Eye (tissue), 1 donor: ENCODE results near the gene MAP3K14.
"Not testable (repeated sequence)": the region's sequence is repeated elsewhere in the genome, so short reads cannot be mapped to it uniquely, and the experiment has no call there.

Source experiments
- DNase-seq: peaks from one replicate; pipeline ENCODE4 v3.0.0-alpha.2; 2015

Gene MAP3K14

DNA sequence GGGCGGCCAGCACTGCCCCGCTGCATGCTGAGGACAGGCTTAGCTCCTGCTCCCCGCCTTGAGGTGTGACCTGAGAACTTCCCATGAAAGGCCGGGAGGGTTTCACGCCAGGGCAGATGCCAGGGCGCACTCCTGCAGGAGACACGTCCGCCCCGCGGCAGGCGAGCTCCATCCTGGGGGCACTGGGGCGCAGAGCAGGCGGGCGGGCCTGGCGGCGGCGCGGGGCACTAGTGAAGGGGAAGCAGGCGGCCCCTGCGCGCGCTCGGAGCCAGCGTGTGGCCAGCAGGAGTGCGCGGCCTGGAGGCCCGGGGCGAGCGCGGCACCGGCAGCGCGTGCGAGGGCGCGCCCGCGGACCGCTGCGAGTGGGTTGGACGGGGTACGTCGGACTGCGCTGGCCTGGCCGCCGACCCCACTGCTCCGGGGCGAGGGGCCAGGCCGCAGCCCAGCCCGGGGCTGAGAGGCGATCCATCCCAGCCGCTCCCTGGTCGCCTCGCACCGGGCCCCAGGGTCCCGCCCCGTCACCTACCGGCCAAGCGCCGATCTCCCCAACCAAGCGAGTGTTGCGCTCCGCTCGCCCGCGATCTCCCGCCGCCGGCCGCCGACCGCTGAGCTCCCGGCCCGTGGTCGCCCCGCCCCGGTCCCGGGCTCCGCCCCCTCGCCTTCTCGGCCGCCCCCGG, at the start of gene MAP3K14:
Gene MAP3K14, minus strand, starts transcription at position 587 of the 677 bp plus-strand sequence. CDS start 26,275 bp downstream, outside the sequence.
- DNase-seq, result peak; percentile 92

DNA sequence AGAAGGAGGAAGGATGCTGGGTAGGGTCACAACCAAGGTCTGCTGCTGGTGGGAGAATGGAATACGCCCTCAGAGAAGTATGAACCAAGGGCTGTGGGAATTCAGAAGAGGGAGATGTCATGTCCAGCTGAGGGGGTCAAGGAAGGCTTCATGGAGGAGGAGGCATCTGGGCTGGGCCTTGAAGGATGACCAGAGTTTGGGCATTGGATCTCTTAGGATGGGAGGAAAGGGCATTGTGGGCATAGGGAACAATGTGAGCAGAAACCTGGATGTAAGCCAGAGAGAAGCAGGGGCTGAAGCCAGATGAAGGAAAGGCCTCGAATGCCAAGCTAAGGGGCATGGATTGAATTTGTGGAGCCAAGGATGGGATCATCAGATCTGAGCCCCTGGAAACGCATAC, 49.2 kb upstream of the MAP3K14 start:
- DNase-seq, result no peak

DNA sequence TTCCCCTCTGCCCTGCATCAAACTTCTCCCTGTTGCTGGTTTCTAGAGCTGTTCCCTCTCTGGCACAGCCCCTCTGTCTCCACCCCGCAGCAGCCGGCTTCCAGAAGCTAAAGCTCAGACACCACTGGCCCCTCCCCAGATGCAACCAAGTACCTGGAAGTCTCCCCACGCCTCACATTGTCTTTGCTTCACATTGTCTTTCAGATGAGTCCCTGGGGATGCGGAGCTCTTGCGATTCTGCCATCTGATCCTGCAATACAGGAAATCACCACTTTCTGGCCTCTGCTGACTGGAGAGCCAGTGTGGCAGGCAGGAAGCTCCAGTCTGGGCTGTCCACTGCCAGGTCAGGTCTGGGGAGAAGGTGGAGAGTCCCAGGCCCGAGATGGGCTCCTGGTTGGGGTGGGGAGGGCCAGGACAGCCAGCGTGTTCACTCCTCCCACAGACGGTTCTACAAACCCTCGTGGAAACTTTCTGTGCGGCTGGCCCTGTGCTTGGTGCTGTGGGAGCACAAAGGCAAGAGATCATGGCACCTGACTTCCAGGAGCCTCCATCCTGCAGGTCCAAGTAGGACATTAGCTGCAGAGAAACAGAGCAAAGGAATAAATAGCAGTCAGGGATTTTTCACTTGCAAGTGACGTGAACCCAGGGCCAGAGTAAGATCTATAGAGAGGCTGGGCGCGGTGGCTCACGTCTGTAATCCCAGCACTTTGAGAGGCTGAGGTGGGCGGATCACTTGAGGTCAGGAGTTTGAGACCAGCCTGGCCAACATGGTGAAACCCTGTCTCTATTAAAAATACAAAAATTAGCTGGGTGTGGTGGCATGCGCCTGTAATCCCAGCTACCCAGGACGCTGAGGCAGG, 47.9 kb upstream of the MAP3K14 start:
- peak; percentile 24 for DNase-seq

DNA sequence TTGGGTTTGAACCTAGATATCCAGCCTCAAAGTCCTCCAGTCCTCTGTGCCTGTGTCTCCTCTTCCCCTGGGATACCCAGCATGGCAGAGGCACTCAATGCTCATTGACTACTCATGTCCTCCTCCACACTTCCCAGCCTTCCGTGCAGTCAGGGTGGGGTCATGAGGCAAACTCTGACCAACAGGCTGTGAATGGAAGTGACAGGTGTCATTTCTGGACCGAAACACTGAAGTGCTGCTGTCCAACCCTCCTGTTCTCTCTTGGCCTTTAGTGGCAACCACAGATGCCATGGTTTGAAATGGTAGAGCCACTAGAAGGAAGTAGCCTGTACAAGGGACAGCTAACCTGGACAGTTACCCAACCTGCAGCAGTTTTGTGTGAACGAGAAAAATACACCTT, 46.7 kb upstream of the MAP3K14 start:
- DNase-seq, result no peak

DNA sequence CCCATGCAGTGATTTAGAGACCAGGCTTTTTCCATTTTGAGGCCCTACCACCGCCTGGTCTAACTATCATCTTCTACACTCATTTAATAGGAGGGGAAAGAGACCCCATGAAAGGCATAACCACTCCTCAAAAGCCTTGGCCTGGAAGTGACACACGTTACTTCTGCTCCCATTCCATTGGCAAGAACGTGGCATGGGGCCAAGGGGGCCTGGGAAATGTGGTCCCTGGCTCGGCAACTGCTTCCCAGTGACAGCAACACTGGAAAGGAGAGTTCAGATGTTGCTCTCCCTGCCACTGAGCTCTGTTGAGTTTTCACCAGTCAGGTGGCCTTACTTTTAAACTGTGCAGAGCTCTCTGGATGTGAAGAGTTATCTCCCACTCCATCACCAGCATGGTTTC, 45.2 kb upstream of the MAP3K14 start:
- no peak for DNase-seq

DNA sequence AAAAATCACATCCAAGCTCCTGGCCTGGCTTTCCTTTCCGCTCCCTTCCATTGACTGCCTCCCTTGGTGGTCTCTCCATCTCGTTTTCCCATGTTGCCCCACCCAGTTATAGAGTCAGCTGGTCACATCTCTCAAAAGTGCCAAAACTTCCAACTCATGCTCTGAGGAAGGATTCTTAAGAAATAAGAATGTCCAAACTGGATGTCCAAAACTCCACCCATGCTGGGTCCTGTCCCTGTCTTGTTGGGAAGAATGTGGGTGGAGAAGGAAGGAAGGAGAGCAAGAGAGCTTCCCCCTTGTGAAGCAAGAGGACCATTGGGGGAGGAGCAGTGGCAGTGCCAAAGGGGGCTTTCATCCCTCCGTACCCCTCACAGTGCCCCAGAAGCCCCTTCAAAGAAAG, 44.6 kb upstream of the MAP3K14 start:
- no peak for DNase-seq

DNA sequence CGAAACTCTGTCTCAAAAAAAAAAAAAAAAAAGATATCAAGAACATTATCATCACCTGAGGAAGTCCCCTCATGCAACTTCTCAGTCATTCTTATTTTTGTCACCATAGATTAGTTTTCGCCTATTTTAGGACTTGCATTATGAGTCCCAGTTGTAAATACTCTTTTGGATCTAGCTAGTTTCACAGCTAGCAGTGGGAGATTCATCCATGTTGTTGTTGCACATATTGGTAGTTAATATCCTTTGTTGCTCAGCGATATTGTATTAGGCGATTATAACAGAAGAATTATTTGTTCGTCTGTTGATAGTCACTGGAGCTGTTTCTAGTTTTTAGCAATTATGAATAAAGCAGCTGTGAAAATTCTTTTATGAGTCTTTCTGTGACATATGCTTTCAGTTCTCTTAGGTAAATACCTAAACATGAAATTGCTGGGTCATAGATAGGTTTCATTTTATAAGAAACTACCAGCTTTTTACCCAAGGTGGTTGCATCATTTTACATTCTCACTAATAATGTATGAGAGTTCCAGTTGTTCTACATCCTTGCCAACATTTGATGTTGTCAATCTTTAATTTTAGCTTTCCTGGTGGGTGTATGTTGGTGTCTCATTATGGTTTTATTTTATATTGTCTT, 40.7 kb upstream of the MAP3K14 start:
- no peak for DNase-seq

- DNase-seq, result no peak
These were observed 38.3 kb upstream of the MAP3K14 start for GRCh38 chr17:45355087-45355486.

DNA sequence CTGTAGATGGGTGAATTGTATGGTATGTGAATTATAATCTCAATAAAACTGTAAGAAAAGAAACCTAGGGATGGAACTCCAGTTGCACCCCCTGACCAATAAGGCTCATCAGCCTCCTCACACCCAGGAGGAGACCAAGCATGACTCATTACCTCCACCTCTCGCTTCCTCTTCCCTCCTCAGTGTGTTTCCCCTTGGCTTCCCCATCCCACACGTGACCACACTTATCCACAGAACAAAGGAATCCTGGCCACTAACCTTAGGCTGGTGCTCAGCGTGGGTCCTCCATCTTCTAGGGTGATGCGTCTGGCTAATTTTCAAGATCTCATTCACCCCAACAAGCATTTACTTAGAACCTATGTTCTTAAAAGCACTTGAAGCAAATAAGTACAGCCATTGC, 36.2 kb upstream of the MAP3K14 start:
- no peak for DNase-seq

- no peak for DNase-seq
These were observed 35.0 kb upstream of the MAP3K14 start for GRCh38 chr17:45351831-45352230.

DNA sequence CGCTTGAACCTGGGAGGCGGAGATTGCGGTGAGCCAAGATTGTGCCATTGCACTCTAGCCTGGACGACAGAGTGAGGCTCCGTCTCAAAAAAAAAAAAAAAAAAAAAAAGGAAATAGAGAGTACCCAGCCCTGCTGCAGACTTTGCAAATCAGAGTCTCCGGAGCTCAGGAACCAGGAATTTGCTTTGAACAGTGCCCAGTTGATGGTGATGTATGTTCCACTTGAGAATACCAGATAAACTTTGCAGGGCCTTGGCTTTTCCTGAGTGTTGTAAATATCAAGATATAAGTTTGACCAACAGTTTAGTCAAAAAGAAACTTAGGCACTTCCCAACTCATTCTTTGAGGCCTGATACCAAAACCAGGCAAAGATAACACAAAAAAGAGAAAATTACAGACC, 30.6 kb upstream of the MAP3K14 start:
- DNase-seq, result no peak

DNA sequence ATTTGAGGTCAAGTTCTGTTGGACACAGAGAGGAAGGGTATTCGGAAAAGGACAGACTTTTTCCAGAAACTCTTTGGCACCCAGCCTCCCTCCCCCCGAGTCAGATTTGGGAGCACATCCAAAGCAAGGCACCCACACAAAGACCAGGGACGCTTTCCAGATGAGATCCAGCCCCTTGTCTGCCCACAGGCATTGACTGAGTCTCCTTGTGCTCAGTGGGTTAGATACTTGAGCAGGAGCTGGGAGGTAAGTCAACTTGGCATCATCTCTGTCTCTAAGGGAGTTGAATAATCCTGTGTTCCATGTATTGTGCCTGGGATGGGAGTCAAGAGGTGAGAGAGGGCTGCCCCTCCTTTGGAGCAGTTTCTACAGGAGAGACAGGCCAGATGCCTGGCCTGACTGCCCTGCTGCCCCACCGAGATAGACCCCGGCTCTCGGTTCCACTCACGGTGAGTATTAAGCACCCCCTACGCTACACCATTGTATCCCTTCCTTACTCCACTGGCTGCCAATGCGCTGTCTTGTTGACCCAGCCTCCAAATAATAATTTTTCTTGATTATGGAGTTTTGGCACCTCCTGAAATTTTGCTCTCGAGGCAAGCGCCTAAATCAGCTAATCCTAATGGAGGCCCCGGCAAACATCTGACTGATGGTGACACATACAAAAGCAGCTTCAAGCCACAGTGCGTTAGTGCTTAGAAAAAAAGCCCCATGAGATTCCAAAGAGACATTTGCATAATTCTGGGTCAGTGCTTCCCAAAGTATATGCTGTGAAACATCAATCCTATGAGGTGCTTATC, 29.6 kb upstream of the MAP3K14 start:
- DNase-seq, result no peak

- DNase-seq, result no peak
These were observed 28.9 kb upstream of the MAP3K14 start for GRCh38 chr17:45345554-45346215.

- DNase-seq, result no peak
These were observed 28.4 kb upstream of the MAP3K14 start for GRCh38 chr17:45345246-45345553.

DNA sequence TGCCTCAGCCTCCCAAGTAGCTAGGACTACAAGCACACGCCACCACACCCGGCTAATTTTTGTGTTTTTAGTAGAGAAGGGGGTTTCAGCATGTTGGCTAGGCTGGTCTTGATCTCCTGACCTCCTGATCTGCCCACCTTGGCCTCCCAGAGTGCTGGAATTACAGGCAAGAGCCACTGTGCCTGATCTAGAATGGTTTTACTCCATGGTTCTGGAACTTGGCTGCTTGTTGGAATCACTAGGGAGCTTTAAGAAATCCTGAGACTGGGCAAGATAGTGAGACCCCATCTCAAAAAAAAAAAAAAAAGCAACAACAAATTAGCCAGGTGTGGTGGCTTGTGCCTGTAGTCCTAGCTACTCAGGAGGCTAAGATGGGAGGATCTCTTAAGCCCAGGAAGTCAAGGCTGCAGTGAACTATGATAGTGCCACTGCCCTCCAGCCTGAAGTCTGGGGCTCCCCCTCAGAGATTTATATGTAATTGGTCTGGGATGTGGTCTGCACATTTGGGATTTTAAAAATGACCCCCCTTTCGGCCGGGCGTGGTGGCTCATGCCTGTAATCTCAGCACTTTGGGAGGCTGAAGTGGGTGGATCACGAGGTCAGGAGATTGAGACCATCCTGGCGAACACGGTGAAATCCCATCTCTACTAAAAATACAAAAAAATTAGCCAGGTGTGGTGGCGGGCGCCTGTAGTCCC, 27.3 kb upstream of the MAP3K14 start:
- not testable (repeated sequence) for DNase-seq

GRCh38 chr17:45342871-45343526, 26.2 kb upstream of the MAP3K14 start:
- no peak for DNase-seq

GRCh38 chr17:45342306-45342705, 25.5 kb upstream of the MAP3K14 start:
- DNase-seq, result no peak

- DNase-seq, result peak; percentile 48
These were observed 24.8 kb upstream of the MAP3K14 start for GRCh38 chr17:45341533-45342158.

DNA sequence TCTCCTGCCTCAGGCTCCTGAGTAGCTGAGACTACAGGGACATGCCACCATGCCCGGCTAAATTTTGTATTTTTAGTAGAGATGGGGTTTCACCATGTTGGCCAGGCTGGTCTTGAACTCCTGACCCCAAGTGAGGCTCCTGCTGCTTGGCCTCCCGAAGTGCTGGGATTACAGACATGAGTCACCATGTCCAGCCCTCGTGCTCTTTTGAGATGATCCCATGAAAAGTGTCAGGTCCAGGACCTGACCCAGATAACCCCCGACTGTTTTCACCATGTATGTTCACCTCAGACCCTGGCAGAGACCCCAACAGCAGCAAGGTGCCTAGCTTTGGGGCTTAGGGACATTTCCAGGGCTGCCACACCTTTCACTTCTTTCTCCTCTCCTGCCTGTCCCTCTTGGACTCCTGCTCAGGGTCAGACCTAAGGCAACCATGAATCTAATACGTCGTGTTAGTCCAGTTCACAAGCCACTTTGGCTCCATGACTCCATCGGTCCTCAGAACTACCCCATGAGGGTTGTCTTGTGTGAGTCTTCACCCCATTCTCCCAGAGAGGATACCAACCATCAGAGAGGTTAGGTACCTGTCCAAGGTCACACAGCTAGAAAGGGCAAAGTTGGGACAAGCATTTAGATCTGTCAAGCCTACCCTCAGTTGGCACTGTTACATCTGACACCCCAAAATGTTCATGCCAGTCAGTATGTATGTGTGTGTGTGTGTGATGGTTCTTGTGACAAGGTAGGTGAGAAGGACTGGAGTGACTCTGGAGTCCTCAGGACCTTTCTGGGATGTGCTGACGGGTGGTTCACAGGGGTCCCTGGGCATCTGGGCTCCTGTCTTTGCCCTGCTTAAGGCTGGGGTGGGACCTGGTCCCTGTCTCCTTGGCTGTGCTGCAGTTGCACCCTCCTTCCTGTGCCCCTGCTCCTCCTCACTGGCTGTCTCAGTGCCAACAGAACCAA, 23.1 kb upstream of the MAP3K14 start:
- no peak for DNase-seq
